GM12878 (cell line): ENCODE results near the gene CCDC8. TPM values are rescaled to one million over a fixed set of nuclear protein-coding genes. Genes with fewer than 3 reads are reported as not detected.

Experiments used
- IKZF1 ChIP-seq: fragments of 450-650 bp; conservative IDR thresholded peaks from 2 replicates; pipeline ENCODE4 v1.6.1; 2017; ENCODE audit warnings: antibody characterized with exemption, mild to moderate bottlenecking
- MYC ChIP-seq: IDR thresholded peaks from 2 replicates; pipeline ENCODE4 v1.6.1; 2011; ENCODE audit warnings: mild to moderate bottlenecking, low read length, moderate library complexity, inconsistent platforms; ENCODE audit not compliant: insufficient read depth, insufficient replicate concordance, insufficient read length, severe bottlenecking
- PAX5 ChIP-seq: IDR thresholded peaks from 2 replicates; pipeline ENCODE4 v1.6.1; 2011; ENCODE audit warnings: low read depth, low read length, borderline replicate concordance
- RB1 ChIP-seq: fragments of 450-650 bp; formaldehyde crosslinking; IDR thresholded peaks from 2 replicates; pipeline ENCODE4 v1.6.1; 2017; ENCODE audit warnings: mild to moderate bottlenecking, borderline replicate concordance
- SREBF1 ChIP-seq: IDR thresholded peaks from 2 replicates; pipeline ENCODE4 v1.6.1; 2012; ENCODE audit warnings: mild to moderate bottlenecking, low read length
- polyA plus RNA-seq, 11 experiments: library from polyadenylated mRNA; depleted of rRNA in 4 of 11; unstranded in 6 of 11; stranded (reverse) in 5 of 11; fragments of >200 nt; fragmentation: Nextera tagmentation in 4 of 11; fragmentation: Illumina TruSeq in 1 of 11; extraction: Ambion mirVana in 4 of 11; extraction: Trizol in 1 of 11; gene quantifications; 1 replicate in 1 of 11; 2 replicates in 10 of 11; pipeline versions ENCODE4 v1.2.1 to v1.2.3, GENCODE V29; 2011 to 2016; ENCODE audit warnings: inconsistent platforms in 2 of 11, missing spikeins in 2 of 11, low read depth in 1 of 11
- total RNA-seq, 4 experiments: library from RNA; depleted of rRNA in 3 of 4; stranded (reverse); fragments of >200 nt in 3 of 4; fragmentation: Illumina TruSeq in 1 of 4; extraction: Trizol in 1 of 4; gene quantifications; 2 replicates each; pipeline versions ENCODE4 v1.2.1 to v1.2.3, GENCODE V29; 2013 to 2021
- TF ChIP-seq, protein P1 (sequence below): fragments of 150-350 bp; IDR thresholded peaks from 2 replicates; pipeline ENCODE4 v1.6.1; 2016; ENCODE audit warnings: low read depth, low read length
- TF ChIP-seq, protein P2 (sequence below): fragments of 450-650 bp; IDR thresholded peaks from 2 replicates; pipeline ENCODE4 v1.6.1; 2018; ENCODE audit warnings: borderline replicate concordance, mild to moderate bottlenecking; ENCODE audit not compliant: partially characterized antibody

Gene CCDC8
- total and polyA plus RNA-seq, 10 of the 15 experiments (the other 5 are each of a cell fraction or from before 2014, with no cell fraction given) = under 0.01 to 0.15 (median 0.05) TPM; not detected in 5

DNA sequence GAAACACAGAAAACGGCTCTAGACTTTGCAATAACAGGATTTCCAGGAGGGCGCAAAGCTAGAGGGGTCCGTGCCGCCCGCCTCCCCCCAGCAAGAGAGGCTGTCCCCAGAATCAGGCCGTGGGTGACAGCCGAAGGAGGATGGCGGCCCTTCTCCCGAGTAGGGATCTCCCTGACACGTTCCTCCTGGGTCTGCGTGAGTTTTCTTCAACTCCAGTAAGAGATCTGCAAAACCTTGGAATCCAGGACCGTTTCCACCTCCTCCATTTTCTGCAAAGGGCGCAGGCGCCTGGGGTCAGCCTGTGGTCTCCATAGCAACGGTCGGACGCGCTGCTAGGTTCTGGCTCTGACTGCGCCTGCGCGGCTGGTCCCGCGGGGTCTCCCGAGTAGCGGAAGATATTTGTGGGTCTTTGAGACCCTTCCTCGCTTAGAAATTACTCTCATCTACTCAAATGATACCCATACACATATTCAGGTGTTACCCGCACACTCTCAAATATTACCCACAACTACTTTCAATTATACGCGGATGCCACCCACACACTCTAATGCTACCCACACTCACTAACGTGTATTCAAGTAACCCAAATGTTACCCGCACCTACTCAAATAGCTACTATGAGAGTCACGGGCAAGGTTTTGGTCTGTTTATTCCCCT lies 13.3 kb upstream of the CCDC8 start (continued):
- TF ChIP-seq, protein P1, sequence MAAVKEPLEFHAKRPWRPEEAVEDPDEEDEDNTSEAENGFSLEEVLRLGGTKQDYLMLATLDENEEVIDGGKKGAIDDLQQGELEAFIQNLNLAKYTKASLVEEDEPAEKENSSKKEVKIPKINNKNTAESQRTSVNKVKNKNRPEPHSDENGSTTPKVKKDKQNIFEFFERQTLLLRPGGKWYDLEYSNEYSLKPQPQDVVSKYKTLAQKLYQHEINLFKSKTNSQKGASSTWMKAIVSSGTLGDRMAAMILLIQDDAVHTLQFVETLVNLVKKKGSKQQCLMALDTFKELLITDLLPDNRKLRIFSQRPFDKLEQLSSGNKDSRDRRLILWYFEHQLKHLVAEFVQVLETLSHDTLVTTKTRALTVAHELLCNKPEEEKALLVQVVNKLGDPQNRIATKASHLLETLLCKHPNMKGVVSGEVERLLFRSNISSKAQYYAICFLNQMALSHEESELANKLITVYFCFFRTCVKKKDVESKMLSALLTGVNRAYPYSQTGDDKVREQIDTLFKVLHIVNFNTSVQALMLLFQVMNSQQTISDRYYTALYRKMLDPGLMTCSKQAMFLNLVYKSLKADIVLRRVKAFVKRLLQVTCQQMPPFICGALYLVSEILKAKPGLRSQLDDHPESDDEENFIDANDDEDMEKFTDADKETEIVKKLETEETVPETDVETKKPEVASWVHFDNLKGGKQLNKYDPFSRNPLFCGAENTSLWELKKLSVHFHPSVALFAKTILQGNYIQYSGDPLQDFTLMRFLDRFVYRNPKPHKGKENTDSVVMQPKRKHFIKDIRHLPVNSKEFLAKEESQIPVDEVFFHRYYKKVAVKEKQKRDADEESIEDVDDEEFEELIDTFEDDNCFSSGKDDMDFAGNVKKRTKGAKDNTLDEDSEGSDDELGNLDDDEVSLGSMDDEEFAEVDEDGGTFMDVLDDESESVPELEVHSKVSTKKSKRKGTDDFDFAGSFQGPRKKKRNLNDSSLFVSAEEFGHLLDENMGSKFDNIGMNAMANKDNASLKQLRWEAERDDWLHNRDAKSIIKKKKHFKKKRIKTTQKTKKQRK = no peak
- no peak for TF ChIP-seq IKZF1
- no peak for TF ChIP-seq RB1
- no peak for TF ChIP-seq SREBF1
- TF ChIP-seq, protein P2, sequence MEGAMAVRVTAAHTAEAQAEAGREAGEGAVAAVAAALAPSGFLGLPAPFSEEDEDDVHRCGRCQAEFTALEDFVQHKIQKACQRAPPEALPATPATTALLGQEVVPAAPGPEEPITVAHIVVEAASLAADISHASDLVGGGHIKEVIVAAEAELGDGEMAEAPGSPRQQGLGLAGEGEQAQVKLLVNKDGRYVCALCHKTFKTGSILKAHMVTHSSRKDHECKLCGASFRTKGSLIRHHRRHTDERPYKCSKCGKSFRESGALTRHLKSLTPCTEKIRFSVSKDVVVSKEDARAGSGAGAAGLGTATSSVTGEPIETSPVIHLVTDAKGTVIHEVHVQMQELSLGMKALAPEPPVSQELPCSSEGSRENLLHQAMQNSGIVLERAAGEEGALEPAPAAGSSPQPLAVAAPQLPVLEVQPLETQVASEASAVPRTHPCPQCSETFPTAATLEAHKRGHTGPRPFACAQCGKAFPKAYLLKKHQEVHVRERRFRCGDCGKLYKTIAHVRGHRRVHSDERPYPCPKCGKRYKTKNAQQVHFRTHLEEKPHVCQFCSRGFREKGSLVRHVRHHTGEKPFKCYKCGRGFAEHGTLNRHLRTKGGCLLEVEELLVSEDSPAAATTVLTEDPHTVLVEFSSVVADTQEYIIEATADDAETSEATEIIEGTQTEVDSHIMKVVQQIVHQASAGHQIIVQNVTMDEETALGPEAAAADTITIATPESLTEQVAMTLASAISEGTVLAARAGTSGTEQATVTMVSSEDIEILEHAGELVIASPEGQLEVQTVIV = no peak
- no peak for TF ChIP-seq MYC
- TF ChIP-seq PAX5 = no peak
